ENCODE data around the gene MT1B. TPM values are rescaled to one million over a fixed set of nuclear protein-coding genes. Genes with fewer than 3 reads are reported as not detected.

MT1B gene
- total and polyA plus RNA-seq, 2 of the 13 experiments (the other 11 are each of a cell fraction or from before 2014, with no cell fraction given), result 0.89 TPM; not detected in 1

DNA sequence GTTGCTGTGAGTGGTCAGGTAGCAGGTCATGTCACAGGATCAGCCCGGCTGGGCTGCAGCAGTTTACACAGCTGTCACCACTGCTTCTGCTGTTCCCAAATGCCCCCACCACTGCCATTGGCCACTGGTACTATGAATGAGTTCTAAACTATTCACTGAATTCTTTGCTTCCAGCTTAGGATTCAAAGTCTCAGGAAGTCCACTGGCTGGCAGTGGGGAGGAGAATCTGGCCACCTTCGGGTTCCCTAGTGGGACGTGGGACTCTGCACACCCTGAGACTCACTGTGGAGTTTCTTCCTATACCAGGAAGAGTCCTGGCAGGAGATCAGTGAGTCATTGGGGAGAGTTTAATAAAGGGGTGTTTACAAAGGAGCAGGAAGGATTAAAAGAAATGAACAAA lies 37.5 kb downstream of the MT1B start (continued):
- TF ChIP-seq ATF6 (CRISPR knock-in tag; conservative IDR thresholded peaks at IDR 0.05), result no peak
- TF ChIP-seq TFAP4 (IDR thresholded peaks at IDR 0.05; ENCODE audit: borderline replicate concordance, low read depth), result peak; percentile 67; the same call in 1 of the 2 replicates
- no peak for TF ChIP-seq HBP1 (CRISPR knock-in tag; IDR thresholded peaks at IDR 0.05; ENCODE audit: low read depth)
- TF ChIP-seq RFXAP (CRISPR knock-in tag; IDR thresholded peaks at IDR 0.05; ENCODE audit: borderline replicate concordance), result no peak
- no peak for TF ChIP-seq FOXC1 (CRISPR knock-in tag; IDR thresholded peaks at IDR 0.05; ENCODE audit: borderline replicate concordance)

DNA sequence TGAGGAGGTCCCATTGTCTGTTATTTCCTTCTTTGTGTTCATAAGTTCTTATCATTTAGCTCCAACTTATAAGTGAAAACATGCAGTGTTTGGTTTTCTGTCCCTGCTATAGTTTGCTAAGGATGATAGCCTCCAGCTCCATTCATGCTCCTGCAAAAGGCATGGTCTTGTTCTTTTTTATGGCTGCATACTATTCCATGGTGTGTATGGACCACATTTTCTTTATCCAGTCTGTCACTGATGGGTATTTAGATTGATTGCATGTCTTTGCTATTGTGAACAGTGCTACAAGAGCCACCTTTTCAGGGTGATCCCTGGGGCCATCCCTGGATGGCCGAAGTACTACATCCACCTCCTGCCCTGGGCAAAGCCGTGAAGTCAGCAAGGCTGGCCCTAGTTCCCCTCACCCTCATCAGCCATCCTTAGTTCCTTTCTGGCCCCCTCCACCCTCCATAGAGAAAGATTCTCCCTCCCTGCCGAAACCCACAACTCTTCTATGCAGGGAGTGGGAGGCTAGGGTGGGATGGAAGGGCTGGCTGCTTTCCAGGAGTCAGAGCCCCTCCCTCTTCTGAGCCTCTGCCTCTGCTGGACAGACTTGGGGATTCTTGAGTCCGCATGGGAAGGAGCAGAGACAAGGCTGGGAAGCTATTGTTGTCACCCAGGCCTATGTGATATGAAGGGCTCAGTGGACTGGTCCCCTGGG lies 38.9 kb downstream of the MT1B start:
- ATAC-seq, result no peak
- no peak overlapping the region for H3K4me2 ChIP-seq (ENCODE audit: low read depth, low read length)
- no peak overlapping the region for H2AFZ ChIP-seq (ENCODE audit: low read length)
- ChIA-PET POLR2A (no interaction called here), CTCF (ENCODE audit: low intra/inter-chr PET ratio, low total read pairs) (no interaction called here)
- H3K4me1 ChIP-seq (ENCODE audit: insufficient read depth, low read length), result peaks cover 23% of the 10 kb centered on the region
- no peak for FAIRE-seq
- intact Hi-C loops (cut with micrococcal nuclease; ENCODE audit: unreplicated experiment), result no loop called here
- H3K79me2 ChIP-seq (ENCODE audit: insufficient read depth, low read length), result no peaks in the 10 kb centered on the region
- BruUV-seq (replicated peaks), result no TSS peak
- WGBS (ENCODE audit: low lambda C conversion rate), result 68% methylated on average over 4 of the region's 4 CpGs
- peaks cover 10% of the 10 kb centered on the region for H3K9me3 ChIP-seq (ENCODE audit: low read length)
- DNase-seq (ENCODE audit: low spot score), result no peak
- no peaks in the 10 kb centered on the region for H3K36me3 ChIP-seq (replicated peaks in 1 of 2; ENCODE audit: control insufficient read depth in 1 of 2, insufficient read depth in 2 of 2, low read length in 2 of 2)
- H3K27me3 ChIP-seq (ENCODE audit: control insufficient read depth in 1 of 2, insufficient read depth in 2 of 2, low read length in 2 of 2), result no peaks in the 10 kb centered on the region
- H4K20me1 ChIP-seq (ENCODE audit: insufficient read depth, low read length), result no peaks in the 10 kb centered on the region
- in situ Hi-C loops (cut with HindIII; ENCODE audit: extremely low pct_ligation_motif_present, low pct_unique_long_range_greater_than_20kb), result no loop called here
- no peak overlapping the region for H3K9ac ChIP-seq (ENCODE audit: insufficient read depth, low read depth, low read length)
- no peak overlapping the region for H3K27ac ChIP-seq (ENCODE audit: extremely low read length, insufficient read depth, low read length)
- no peak overlapping the region for H3K4me3 ChIP-seq (replicated peaks in 1 of 3; ENCODE audit: insufficient read depth in 1 of 3, low read depth in 2 of 3, low read length in 3 of 3)
- TF ChIP-seq TMF1 (CRISPR knock-in tag; IDR thresholded peaks at IDR 0.05; ENCODE audit: low read depth), result no peak
- no peak for TF ChIP-seq NFE2L1 (CRISPR knock-in tag; IDR thresholded peaks at IDR 0.05; ENCODE audit: borderline replicate concordance)
- no peak for TF ChIP-seq ZNF737 (CRISPR knock-in tag; IDR thresholded peaks at IDR 0.05; ENCODE audit: borderline replicate concordance)
- TF ChIP-seq, protein P1, sequence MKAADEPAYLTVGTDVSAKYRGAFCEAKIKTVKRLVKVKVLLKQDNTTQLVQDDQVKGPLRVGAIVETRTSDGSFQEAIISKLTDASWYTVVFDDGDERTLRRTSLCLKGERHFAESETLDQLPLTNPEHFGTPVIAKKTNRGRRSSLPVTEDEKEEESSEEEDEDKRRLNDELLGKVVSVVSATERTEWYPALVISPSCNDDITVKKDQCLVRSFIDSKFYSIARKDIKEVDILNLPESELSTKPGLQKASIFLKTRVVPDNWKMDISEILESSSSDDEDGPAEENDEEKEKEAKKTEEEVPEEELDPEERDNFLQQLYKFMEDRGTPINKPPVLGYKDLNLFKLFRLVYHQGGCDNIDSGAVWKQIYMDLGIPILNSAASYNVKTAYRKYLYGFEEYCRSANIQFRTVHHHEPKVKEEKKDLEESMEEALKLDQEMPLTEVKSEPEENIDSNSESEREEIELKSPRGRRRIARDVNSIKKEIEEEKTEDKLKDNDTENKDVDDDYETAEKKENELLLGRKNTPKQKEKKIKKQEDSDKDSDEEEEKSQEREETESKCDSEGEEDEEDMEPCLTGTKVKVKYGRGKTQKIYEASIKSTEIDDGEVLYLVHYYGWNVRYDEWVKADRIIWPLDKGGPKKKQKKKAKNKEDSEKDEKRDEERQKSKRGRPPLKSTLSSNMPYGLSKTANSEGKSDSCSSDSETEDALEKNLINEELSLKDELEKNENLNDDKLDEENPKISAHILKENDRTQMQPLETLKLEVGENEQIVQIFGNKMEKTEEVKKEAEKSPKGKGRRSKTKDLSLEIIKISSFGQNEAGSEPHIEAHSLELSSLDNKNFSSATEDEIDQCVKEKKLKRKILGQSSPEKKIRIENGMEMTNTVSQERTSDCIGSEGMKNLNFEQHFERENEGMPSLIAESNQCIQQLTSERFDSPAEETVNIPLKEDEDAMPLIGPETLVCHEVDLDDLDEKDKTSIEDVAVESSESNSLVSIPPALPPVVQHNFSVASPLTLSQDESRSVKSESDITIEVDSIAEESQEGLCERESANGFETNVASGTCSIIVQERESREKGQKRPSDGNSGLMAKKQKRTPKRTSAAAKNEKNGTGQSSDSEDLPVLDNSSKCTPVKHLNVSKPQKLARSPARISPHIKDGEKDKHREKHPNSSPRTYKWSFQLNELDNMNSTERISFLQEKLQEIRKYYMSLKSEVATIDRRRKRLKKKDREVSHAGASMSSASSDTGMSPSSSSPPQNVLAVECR (CRISPR knock-in tag; IDR thresholded peaks at IDR 0.05; ENCODE audit: borderline replicate concordance), result no peak
- TF ChIP-seq ZNF280B (CRISPR knock-in tag; IDR thresholded peaks at IDR 0.05; ENCODE audit: borderline replicate concordance), result no peak
- no peak for TF ChIP-seq DPF2 (CRISPR knock-in tag; IDR thresholded peaks at IDR 0.05; ENCODE audit: borderline replicate concordance, low read depth)
